Stimulated activated CD4-positive, alpha-beta T cell treated with anti-CD3 and anti-CD28 coated beads, Interleukin-2, amount 100 ng/mL, for 48 hours (primary cell): Measurements from ENCODE around the gene FBXO9.

Experiments
- DNase-seq, 2 donors: peaks; one replicate each; pipeline ENCODE4 v3.0.0-alpha.2; 2020

Gene FBXO9

DNA sequence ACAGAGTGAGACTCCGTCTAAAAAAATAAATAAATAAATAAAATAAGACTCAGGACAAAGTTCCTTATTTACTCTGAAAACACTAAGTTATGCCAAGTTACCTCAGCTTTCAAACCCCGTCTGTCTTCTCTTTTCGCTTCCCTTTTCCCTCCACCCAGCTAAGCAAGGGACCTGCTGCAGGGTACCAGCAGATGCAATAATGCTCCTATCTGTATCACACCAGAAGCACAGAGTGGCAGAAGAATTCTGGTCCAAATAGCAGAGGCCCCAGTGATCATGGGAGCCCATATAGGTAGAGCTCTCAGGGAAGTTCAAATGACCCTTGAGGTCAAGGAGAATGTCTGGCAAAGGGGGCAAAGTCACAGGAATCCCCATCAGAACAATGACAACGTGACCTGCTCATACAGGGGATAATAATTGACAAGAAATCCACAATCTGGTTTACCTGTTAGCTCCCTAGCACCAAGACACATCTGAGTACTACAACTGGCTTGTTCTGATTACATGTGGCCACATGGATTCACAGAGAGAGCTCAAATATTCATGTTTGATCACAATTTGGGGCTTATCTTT lies 74.7 kb downstream of the FBXO9 start:
- no peak for DNase-seq

GRCh38 chr6:53142810-53143209 lies 77.6 kb downstream of the FBXO9 start:
- no peak for DNase-seq

DNA sequence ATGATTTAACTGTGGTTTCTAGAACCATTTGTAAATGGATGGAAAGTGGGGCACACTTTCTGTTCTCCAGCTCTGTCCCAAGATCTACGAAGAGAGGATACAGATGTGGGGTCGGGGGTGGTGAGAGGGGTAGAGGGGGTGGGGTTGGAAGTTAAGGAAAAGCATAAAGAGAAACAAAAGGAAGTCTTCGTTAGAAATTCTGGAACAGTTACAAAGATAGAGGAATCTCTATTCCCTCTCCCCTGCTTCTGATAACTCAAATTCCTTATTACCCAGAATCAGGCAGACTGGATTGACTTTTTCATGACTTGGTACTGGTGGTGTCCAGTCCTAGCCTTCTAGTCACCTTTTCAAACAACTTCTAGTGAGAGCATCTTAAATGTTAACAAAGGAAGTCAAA lies 78.5 kb downstream of the FBXO9 start:
- DNase-seq: no peak

DNA sequence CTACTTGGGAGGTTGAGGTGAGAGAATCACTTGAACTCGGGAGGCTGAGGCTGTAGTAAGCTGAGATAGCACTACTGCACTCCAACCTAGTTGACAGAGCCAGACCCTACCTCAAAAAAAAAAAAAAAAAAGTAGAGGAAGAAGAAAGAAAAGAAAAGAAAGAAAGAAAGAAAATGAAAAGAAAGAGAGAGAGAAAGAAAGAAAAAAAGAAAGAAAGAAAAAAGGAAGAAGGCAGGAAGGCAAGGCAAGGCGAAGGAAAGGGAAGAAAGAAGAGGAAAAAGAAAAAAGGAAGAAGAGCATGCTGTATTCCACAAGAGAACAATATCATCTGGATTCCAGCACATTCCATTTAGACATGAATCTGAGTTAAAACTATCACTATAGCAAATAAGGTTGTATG lies 79.6 kb downstream of the FBXO9 start:
- DNase-seq: no peak

DNA sequence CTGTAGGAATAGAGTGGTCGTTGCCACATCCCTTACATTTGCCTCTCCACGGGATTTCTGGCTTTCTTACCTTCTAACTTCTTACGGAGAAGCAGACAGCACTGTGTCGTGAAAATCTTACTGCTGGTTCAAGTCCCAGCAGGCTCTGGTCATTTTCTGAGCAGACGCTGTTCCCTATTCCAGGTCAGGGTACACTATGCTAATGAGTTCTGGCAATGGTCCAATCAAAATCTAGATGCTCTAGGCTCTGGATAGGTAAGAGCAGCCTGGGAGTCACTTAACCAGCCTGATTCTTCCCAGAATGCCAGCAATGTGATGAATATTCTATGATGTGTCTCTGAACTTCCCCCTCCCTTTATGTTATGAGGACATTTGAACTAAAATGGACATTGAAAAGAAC lies 83.5 kb downstream of the FBXO9 start, which contains the start of gene GCM1:
TSS of gene GCM1 (minus strand) at position 158 of the 400 bp plus-strand sequence. CDS start 3,209 bp downstream, outside the sequence.
- no peak for DNase-seq
